ENCODE results near the gene EFNA3.

EFNA3 gene

GRCh38 chr1:155082301-155083051, 3.8 kb downstream of the EFNA3 start (continued):
- TF ChIP-seq ZNF560 (tag by site-specific recombination; IDR thresholded peaks at IDR 0.05; ENCODE audit: borderline replicate concordance) (no peak), KLF17 (tag by site-specific recombination; IDR thresholded peaks at IDR 0.05) (0 out of 2 replicates have a peak, but pooled peaks have one; percentile 21), GFI1B (tag by site-specific recombination; IDR thresholded peaks at IDR 0.05) (no peak), ZNF837 (tag by site-specific recombination; IDR thresholded peaks at IDR 0.05) (no peak), ZNF302 (tag by site-specific recombination; IDR thresholded peaks at IDR 0.05; ENCODE audit: low read depth) (no peak), ZNF670 (tag by site-specific recombination; IDR thresholded peaks at IDR 0.05; ENCODE audit: low read depth) (no peak), ZFHX2 (tag by site-specific recombination; conservative IDR thresholded peaks at IDR 0.05) (peak; percentile 62), TSHZ1 (tag by site-specific recombination; IDR thresholded peaks at IDR 0.05; ENCODE audit: borderline replicate concordance) (no peak), HOXD13 (CRISPR knock-in tag; IDR thresholded peaks at IDR 0.05; ENCODE audit: borderline replicate concordance) (no peak), ZSCAN16 (tag by site-specific recombination; IDR thresholded peaks at IDR 0.05) (no peak), GLI2 (tag by site-specific recombination; IDR thresholded peaks at IDR 0.05; ENCODE audit: borderline replicate concordance, low read depth) (no peak), ZSCAN23 (tag by site-specific recombination; IDR thresholded peaks at IDR 0.05) (no peak), KLF9 (tag by site-specific recombination; IDR thresholded peaks at IDR 0.05; ENCODE audit: low read depth) (no peak), KLF7 (tag by site-specific recombination; IDR thresholded peaks at IDR 0.05; ENCODE audit: borderline replicate concordance) (no peak)
- TF ChIP-seq, protein P1, sequence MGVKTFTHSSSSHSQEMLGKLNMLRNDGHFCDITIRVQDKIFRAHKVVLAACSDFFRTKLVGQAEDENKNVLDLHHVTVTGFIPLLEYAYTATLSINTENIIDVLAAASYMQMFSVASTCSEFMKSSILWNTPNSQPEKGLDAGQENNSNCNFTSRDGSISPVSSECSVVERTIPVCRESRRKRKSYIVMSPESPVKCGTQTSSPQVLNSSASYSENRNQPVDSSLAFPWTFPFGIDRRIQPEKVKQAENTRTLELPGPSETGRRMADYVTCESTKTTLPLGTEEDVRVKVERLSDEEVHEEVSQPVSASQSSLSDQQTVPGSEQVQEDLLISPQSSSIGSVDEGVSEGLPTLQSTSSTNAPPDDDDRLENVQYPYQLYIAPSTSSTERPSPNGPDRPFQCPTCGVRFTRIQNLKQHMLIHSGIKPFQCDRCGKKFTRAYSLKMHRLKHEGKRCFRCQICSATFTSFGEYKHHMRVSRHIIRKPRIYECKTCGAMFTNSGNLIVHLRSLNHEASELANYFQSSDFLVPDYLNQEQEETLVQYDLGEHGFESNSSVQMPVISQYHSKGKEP (tag by site-specific recombination; IDR thresholded peaks at IDR 0.05), result no peak
- TF ChIP-seq, protein P2, sequence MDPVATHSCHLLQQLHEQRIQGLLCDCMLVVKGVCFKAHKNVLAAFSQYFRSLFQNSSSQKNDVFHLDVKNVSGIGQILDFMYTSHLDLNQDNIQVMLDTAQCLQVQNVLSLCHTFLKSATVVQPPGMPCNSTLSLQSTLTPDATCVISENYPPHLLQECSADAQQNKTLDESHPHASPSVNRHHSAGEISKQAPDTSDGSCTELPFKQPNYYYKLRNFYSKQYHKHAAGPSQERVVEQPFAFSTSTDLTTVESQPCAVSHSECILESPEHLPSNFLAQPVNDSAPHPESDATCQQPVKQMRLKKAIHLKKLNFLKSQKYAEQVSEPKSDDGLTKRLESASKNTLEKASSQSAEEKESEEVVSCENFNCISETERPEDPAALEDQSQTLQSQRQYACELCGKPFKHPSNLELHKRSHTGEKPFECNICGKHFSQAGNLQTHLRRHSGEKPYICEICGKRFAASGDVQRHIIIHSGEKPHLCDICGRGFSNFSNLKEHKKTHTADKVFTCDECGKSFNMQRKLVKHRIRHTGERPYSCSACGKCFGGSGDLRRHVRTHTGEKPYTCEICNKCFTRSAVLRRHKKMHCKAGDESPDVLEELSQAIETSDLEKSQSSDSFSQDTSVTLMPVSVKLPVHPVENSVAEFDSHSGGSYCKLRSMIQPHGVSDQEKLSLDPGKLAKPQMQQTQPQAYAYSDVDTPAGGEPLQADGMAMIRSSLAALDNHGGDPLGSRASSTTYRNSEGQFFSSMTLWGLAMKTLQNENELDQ (tag by site-specific recombination; IDR thresholded peaks at IDR 0.05; ENCODE audit: low read depth), result no peak
- TF ChIP-seq, protein P3, sequence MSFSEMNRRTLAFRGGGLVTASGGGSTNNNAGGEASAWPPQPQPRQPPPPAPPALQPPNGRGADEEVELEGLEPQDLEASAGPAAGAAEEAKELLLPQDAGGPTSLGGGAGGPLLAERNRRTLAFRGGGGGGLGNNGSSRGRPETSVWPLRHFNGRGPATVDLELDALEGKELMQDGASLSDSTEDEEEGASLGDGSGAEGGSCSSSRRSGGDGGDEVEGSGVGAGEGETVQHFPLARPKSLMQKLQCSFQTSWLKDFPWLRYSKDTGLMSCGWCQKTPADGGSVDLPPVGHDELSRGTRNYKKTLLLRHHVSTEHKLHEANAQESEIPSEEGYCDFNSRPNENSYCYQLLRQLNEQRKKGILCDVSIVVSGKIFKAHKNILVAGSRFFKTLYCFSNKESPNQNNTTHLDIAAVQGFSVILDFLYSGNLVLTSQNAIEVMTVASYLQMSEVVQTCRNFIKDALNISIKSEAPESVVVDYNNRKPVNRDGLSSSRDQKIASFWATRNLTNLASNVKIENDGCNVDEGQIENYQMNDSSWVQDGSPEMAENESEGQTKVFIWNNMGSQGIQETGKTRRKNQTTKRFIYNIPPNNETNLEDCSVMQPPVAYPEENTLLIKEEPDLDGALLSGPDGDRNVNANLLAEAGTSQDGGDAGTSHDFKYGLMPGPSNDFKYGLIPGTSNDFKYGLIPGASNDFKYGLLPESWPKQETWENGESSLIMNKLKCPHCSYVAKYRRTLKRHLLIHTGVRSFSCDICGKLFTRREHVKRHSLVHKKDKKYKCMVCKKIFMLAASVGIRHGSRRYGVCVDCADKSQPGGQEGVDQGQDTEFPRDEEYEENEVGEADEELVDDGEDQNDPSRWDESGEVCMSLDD (tag by site-specific recombination; IDR thresholded peaks at IDR 0.05), result peak; percentile 78; the same call in 1 of the 2 replicates

Measured in HEK293 (cell line).